Lower leg skin (tissue), 4 donors: Measurements from ENCODE around the gene SLC6A18. TPM values are rescaled to one million over a fixed set of nuclear protein-coding genes. Genes with fewer than 3 reads are reported as not detected.
"Not testable (repeated sequence)": the region's sequence is repeated elsewhere in the genome, so short reads cannot be mapped to it uniquely, and the experiment has no call there.

ENCODE experiments used
- DNase-seq, 2 donors: peaks; one replicate each; pipeline ENCODE4 v3.0.0-alpha.2; 2019; ENCODE audit warnings: low spot score in 2 of 2
- H3K4me3 ChIP-seq: fragments of 200-600 bp; sonication (generic); 2 replicates; pipeline ENCODE4 v1.5.1; 2017; ENCODE audit warnings: mild to moderate bottlenecking, low read depth; ENCODE audit not compliant: poor library complexity, severe bottlenecking
- POLR2A ChIP-seq, 2 donors: fragments of 450-650 bp; IDR thresholded peaks; one replicate each; pipeline ENCODE4 v1.6.1; 2016 to 2017; ENCODE audit warnings: antibody characterized with exemption in 2 of 2, mild to moderate bottlenecking in 1 of 2, moderate library complexity in 1 of 2
- WGBS, 2 donors: methylation state at CpG; one replicate each; pipeline ENCODE4 v1.1.5; 2018; 5-methylcytosine and 5-hydroxymethylcytosine counted together
- intact Hi-C: fragments of 100-400 bp; cut with DNase I; formaldehyde crosslinking; loops from one replicate; pipeline ENCODE4 v1.15.0; 2023; ENCODE audit warnings: low total_unique reads
- total RNA-seq, 4 donors: library from RNA; depleted of rRNA; stranded (reverse); fragments of >200 nt; gene quantifications; one replicate each; pipeline ENCODE4 v1.1.0, GENCODE V29; 2016
- TF ChIP-seq, protein P1 (sequence below), 3 donors: fragments of 450-650 bp; IDR thresholded peaks; one replicate each; pipeline ENCODE4 v1.5.1; 2016; ENCODE audit warnings: antibody characterized with exemption in 3 of 3, mild to moderate bottlenecking in 3 of 3, moderate library complexity in 2 of 3

The SLC6A18 gene
- total RNA-seq, 4 donors from 2014 or later, result not detected

DNA sequence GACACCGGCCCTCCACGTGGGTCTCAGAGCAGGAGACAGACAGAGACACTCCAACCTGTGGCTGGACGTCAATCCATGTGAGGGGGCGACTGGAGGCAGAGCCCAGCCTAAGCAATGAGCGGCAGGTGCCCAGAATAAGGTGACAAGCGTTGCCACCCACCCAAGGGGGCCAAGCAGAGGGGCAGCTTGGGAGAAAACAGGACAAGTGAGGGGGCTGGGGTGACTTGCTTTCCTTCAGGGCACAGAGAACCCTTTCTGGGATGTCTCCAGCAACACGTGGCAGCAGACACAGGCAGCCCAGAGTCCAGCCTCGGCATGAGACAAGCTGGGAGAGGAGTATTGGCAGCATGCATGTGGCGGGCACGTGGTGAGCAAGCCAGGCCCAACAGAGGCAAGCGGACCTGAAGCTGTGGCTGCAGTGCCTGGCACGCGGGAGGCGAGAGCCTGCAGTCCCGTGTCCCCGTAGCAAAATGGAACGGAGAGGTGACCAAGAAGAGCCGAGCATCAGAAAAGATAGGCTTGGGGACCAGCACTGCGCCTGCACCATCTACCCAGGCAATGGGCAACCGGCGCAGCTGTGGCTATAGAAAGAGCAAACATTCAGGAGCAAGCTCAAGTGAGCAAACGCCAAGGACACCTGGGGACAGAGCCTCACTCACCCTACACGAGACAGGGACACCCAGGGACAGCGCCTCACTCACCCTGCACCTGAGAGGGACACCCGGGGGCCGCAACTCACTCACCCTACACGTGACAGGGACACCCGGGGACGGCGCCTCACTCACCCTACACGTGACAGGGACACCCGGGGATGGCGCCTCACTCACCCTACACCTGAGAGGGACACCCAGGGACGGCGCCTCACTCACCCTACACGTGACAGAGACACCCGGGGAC is 63.5 kb downstream of the SLC6A18 start:
- 92 to 93% methylated on average over 31 to 33 of the region's 37 CpGs for WGBS, 2 donors
- TF ChIP-seq, protein P1, sequence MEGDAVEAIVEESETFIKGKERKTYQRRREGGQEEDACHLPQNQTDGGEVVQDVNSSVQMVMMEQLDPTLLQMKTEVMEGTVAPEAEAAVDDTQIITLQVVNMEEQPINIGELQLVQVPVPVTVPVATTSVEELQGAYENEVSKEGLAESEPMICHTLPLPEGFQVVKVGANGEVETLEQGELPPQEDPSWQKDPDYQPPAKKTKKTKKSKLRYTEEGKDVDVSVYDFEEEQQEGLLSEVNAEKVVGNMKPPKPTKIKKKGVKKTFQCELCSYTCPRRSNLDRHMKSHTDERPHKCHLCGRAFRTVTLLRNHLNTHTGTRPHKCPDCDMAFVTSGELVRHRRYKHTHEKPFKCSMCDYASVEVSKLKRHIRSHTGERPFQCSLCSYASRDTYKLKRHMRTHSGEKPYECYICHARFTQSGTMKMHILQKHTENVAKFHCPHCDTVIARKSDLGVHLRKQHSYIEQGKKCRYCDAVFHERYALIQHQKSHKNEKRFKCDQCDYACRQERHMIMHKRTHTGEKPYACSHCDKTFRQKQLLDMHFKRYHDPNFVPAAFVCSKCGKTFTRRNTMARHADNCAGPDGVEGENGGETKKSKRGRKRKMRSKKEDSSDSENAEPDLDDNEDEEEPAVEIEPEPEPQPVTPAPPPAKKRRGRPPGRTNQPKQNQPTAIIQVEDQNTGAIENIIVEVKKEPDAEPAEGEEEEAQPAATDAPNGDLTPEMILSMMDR (IDR thresholded peaks at IDR 0.05), result no peak
- TF ChIP-seq POLR2A (IDR thresholded peaks at IDR 0.05), result no peak
- no peak overlapping the region for H3K4me3 ChIP-seq
- peak in 1 of 2 donors; percentile 72 for DNase-seq
- intact Hi-C loops, result no loop called here

DNA sequence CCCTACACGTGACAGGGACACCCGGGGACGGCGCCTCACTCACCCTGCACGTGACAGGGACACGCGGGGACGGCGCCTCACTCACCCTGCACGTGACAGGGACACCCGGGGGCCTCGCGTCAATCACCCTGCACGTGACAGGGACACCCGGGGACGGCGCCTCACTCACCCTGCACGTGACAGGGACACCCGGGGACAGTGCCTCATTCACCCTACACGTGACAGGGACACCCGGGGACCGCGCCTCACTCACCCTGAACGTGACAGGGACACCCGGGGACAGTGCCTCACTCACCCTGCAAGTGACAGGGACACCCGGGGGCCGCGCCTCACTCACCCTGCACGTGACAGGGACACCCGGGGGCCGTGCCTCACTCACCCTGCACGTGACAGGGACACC is 64.4 kb downstream of the SLC6A18 start:
- intact Hi-C loops, H3K4me3 ChIP-seq, DNase-seq: not testable (repeated sequence)
- WGBS, 2 donors, result 80 to 93% methylated on average over 4 to 19 of the region's 32 CpGs

DNA sequence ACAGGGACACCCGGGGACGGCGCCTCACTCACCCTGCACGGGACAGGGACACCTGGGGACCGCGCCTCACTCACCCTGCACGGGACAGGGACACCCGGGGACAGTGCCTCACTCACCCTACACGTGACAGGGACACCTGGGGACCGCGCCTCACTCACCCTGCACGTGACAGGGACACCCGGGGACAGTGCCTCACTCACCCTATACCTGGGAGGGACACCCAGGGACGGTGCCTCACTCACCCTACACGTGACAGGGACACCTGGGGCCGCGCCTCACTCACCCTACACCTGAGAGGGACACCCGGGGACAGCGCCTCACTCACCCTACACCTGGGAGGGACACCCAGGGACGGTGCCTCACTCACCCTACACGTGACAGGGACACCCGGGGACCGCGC is 65.8 kb downstream of the SLC6A18 start:
- 88% methylated on average over 8 of the region's 24 CpGs; no CpG with 5 or more reads in 1 of the 2 donors for WGBS, 2 donors
- H3K4me3 ChIP-seq, intact Hi-C loops: not testable (repeated sequence)
- peak in 1 of 2 donors; percentile 74 for DNase-seq

DNA sequence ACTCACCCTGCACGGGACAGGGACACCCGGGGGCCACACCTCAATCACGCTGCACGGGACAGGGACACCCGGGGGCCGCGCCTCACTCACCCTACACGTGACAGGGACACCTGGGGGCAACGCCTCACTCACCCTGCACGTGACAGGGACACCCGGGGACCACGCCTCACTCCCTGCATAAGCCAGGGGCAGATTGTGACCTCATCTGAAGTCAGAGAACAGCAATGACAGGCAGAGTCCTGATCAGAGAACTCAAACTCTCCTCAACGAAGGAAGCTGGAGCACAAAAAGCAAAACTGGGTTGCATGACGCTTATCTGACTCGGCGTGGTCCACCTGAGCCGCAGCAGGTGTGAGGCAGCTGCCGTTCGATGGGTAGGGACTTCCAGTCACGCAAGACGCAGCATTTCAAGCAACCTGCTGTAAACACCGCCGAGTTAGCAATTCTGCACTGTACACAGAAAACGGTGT is 66.5 kb downstream of the SLC6A18 start:
- intact Hi-C loops, result no loop called here
- TF ChIP-seq POLR2A (IDR thresholded peaks at IDR 0.05), result no peak
- TF ChIP-seq, protein P1 (IDR thresholded peaks at IDR 0.05), result no peak
- 63 to 66% methylated on average over 24 of the region's 24 CpGs for WGBS, 2 donors
- no peak overlapping the region for H3K4me3 ChIP-seq
- peak in 1 of 2 donors; percentile 63 for DNase-seq

DNA sequence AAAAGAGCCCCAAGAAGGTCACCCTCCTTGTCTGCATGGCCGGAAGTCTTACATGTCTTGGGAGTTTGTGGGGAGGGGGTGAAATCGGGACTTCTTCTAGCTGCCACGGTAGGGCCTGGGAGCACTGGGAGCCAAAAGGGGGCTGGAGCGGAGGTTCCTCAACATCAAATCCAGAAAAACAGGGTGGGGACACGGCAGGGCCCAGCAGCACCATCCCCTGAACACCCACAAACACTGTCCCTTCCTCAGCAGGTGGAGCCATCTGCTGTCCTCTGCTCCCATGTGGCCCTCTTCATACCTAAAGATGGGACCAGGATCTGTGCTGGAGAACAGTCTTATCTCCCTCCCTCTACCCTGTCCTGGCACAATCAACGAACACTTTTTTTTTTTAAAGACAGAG is 67.0 kb downstream of the SLC6A18 start:
- TF ChIP-seq POLR2A (IDR thresholded peaks at IDR 0.05), result no peak
- TF ChIP-seq, protein P1 (IDR thresholded peaks at IDR 0.05), result no peak
- intact Hi-C loops, result no loop called here
- 68 to 77% methylated on average over 6 of the region's 6 CpGs for WGBS, 2 donors
- H3K4me3 ChIP-seq, result no peak overlapping the region
- peak in 1 of 2 donors; percentile 81 for DNase-seq

DNA sequence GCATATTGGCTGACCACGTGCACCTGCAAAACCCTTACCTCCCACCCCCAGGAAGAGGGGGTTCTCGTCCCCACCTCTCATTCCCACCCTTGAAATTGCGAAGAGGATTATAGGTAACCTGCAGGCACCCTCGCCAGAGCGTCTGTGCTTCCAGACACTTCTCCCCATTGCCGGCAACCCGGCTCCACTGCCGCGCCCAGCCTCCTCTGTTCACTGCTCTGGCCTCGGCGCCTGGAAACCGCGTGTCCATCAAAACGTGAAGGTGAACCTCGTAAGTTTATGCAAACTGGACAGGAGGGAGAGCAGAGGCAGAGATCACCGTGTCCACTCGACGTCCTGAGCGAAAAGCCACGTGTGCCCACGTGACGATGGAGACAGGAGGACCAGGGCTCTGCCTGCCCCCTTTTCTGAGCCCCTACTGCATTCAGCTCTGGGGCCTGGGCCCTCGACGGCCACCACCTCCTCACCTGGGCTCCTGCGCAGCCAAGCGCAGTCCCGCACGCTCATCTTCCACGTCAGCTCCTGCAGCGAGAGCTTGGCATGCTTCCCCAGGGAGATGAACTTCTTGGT is 67.8 kb downstream of the SLC6A18 start:
- intact Hi-C loops, result no loop called here
- DNase-seq, result peak in 1 of 2 donors; percentile 49
- 86 to 88% methylated on average over 29 to 30 of the region's 30 CpGs for WGBS, 2 donors
- H3K4me3 ChIP-seq, result no peak overlapping the region
- TF ChIP-seq POLR2A (IDR thresholded peaks at IDR 0.05), result no peak
- TF ChIP-seq, protein P1 (IDR thresholded peaks at IDR 0.05), result no peak
